Endothelial cell of umbilical vein (primary cell): ENCODE data around the gene ANGPTL1. TPM values are rescaled to one million over a fixed set of nuclear protein-coding genes. Genes with fewer than 3 reads are reported as not detected.

Source experiments
- BruUV-seq: library from RNA; stranded (reverse); fragments of 400-500 nt; replicated peaks from 2 replicates; lab custom pipeline; 2021; lab: Mats Ljungman, UMichigan
- CTCF ChIA-PET: fragments of 300-600, 350-600 bp; sonication (Branson Sonifier 250); formaldehyde crosslinking; loops from one replicate; lab custom pipeline; 2021; ENCODE audit warnings: antibody characterized with exemption, inconsistent platforms; lab: Charles Lee
- POLR2A ChIA-PET: fragments of 300-600, 350-600 bp; sonication (Branson Sonifier 250); formaldehyde crosslinking; loops from one replicate; lab custom pipeline; 2021; ENCODE audit warnings: antibody characterized with exemption, inconsistent platforms; lab: Charles Lee
- DNase-seq: peaks from one replicate; pipeline ENCODE4 v3.0.0-alpha.2; 2011; ENCODE audit warnings: low read depth, low spot score
- FAIRE-seq: peaks from 2 replicates; lab custom pipeline; 2011; peaks lifted over from hg19 to GRCh38; lab: Jason Lieb, UNC
- H2AFZ ChIP-seq: 2 replicates; pipeline ENCODE4 v1.6.0; 2012; ENCODE audit warnings: low read depth, low read length, control low read depth, inconsistent platforms
- H3K27ac ChIP-seq: 2 replicates; pipeline ENCODE4 v1.5.1; 2011; ENCODE audit warnings: low read depth, mild to moderate bottlenecking, control low read depth, low read length, moderate library complexity; ENCODE audit not compliant: insufficient read depth
- H3K27me3 ChIP-seq, 2 experiments: 2 replicates each; pipeline versions ENCODE4 v1.6.0 to v1.6.1; 2011; ENCODE audit warnings: low read length in 2 of 2, mixed read lengths in 1 of 2; ENCODE audit not compliant: control insufficient read depth in 2 of 2, insufficient read depth in 2 of 2
- H3K36me3 ChIP-seq, 2 experiments: 2 replicates in 1 of 2; 3 replicates in 1 of 2; pipeline ENCODE4 v1.5.1; 2011; ENCODE audit warnings: low read length in 2 of 2, mild to moderate bottlenecking in 1 of 2, moderate library complexity in 1 of 2; ENCODE audit not compliant: control insufficient read depth in 2 of 2, insufficient read depth in 2 of 2; ENCODE audit errors: extremely low read depth in 1 of 2
- H3K4me1 ChIP-seq: 3 replicates; pipeline ENCODE4 v1.5.1; 2011; ENCODE audit warnings: mild to moderate bottlenecking, low read length; ENCODE audit not compliant: control insufficient read depth, insufficient read depth; ENCODE audit errors: extremely low read depth
- H3K4me2 ChIP-seq: 2 replicates; pipeline ENCODE4 v1.6.1; 2011; ENCODE audit warnings: low read length, control low read depth, mixed read lengths; ENCODE audit not compliant: insufficient read depth
- H3K4me3 ChIP-seq, 3 experiments: fragments of 200-600 bp in 1 of 3; sonication (generic), shearing (Covaris generic) in 1 of 3; replicated peaks in 1 of 3; 2 replicates each; pipeline ENCODE4 v1.5.1; 2011 to 2016; ENCODE audit warnings: control low read depth in 3 of 3, low read length in 3 of 3, mild to moderate bottlenecking in 2 of 3, inconsistent platforms in 1 of 3, low read depth in 1 of 3, moderate library complexity in 1 of 3; ENCODE audit not compliant: insufficient read depth in 1 of 3
- H3K79me2 ChIP-seq: 2 replicates; pipeline ENCODE4 v1.6.0; 2012; ENCODE audit warnings: low read length, inconsistent platforms; ENCODE audit not compliant: control insufficient read depth, insufficient read depth
- H3K9ac ChIP-seq: replicated peaks from 2 replicates; pipeline ENCODE3; 2011; ENCODE audit warnings: low read length, control low read depth; ENCODE audit not compliant: insufficient read depth; ENCODE audit errors: extremely low read depth
- H3K9me1 ChIP-seq: replicated peaks from 3 replicates; pipeline ENCODE4 v1.6.0; 2011; ENCODE audit warnings: mild to moderate bottlenecking, low read length; ENCODE audit not compliant: control insufficient read depth, insufficient read depth; ENCODE audit errors: extremely low read depth
- H3K9me3 ChIP-seq: replicated peaks from 2 replicates; pipeline ENCODE4 v1.5.1; 2012; ENCODE audit warnings: low read length, inconsistent platforms; ENCODE audit not compliant: control insufficient read depth, insufficient read depth
- H4K20me1 ChIP-seq: replicated peaks from 2 replicates; pipeline ENCODE3; 2011; ENCODE audit warnings: mild to moderate bottlenecking, low read length; ENCODE audit not compliant: control insufficient read depth, insufficient read depth; ENCODE audit errors: extremely low read depth
- CTCF ChIP-seq, 2 donors: IDR thresholded peaks; 1 replicate in 1 of 2; 2 replicates in 1 of 2; pipeline ENCODE4 v1.5.1; 2011; ENCODE audit warnings: low read length in 2 of 2, mild to moderate bottlenecking in 2 of 2, moderate library complexity in 2 of 2, control low read depth in 1 of 2, inconsistent platforms in 1 of 2, low read depth in 1 of 2; ENCODE audit not compliant: insufficient read depth in 1 of 2; ENCODE audit errors: extremely low read depth in 1 of 2
- EZH2 ChIP-seq: IDR thresholded peaks from 2 replicates; pipeline ENCODE4 v1.6.1; 2012; ENCODE audit warnings: borderline replicate concordance, low read depth, mild to moderate bottlenecking, moderate library complexity, low read length, inconsistent platforms; ENCODE audit not compliant: severe bottlenecking
- FOS ChIP-seq: IDR thresholded peaks from 2 replicates; pipeline ENCODE4 v1.6.1; 2011; ENCODE audit warnings: mild to moderate bottlenecking, low read length, moderate library complexity, borderline replicate concordance; ENCODE audit not compliant: insufficient read depth
- GATA2 ChIP-seq: IDR thresholded peaks from 2 replicates; pipeline ENCODE4 v1.7.0; 2011; ENCODE audit warnings: low read depth, mild to moderate bottlenecking, moderate library complexity, mixed read lengths, low read length; ENCODE audit not compliant: insufficient read length, insufficient read depth
- JUN ChIP-seq: IDR thresholded peaks from 2 replicates; pipeline ENCODE4 v1.6.1; 2011; ENCODE audit warnings: borderline replicate concordance, low read depth; ENCODE audit not compliant: insufficient read length, insufficient read depth
- MAX ChIP-seq: IDR thresholded peaks from 2 replicates; pipeline ENCODE4 v1.6.1; 2011; ENCODE audit not compliant: insufficient read depth, insufficient read length
- POLR2A ChIP-seq: IDR thresholded peaks from 2 replicates; pipeline ENCODE4 v1.6.1; 2012; ENCODE audit warnings: low read depth, mild to moderate bottlenecking, control low read depth, low read length
- POLR2AphosphoS5 ChIP-seq: IDR thresholded peaks from 2 replicates; pipeline ENCODE4 v1.6.1; 2012; ENCODE audit warnings: low read depth, mild to moderate bottlenecking, control low read depth, low read length, moderate library complexity; ENCODE audit not compliant: insufficient read depth
- dilution Hi-C: fragments of 300-500 bp; cut with MboI; formaldehyde crosslinking; loops from one replicate; pipeline ENCODE4 v1.15.0; 2019; ENCODE audit warnings: low sequenced_read_pairs; ENCODE audit not compliant: extremely low pct_ligation_motif_present
- intact Hi-C: fragments of 100-400 bp; cut with micrococcal nuclease; formaldehyde crosslinking; loops from one replicate; pipeline ENCODE4 v1.10.0; 2022
- polyA plus RNA-seq, 4 experiments: library from polyadenylated mRNA; depleted of rRNA in 3 of 4; stranded (reverse) in 3 of 4; unstranded in 1 of 4; fragments of >200 nt; gene quantifications; 2 replicates each; pipeline versions ENCODE4 v1.2.1 to v1.2.3, GENCODE V29; 2011 to 2012; ENCODE audit warnings: missing spikeins in 1 of 4
- total RNA-seq: library from RNA; stranded (reverse); gene quantifications from 2 replicates; pipeline ENCODE4 v1.2.3, GENCODE V29; 2021

The ANGPTL1 gene
- total and polyA plus RNA-seq, 2 donors (not counting 3 experiments of a cell fraction or from before 2014, with no cell fraction given): 0.15 TPM; not detected in 1

- Histone ChIP-seq H3K27ac (no peak overlapping the region), H3K27me3 (no peaks in the 10 kb centered on the region), H3K4me1 (peaks cover 2% of the 10 kb centered on the region), H3K9ac (no peak overlapping the region), H2AFZ (no peak overlapping the region), H4K20me1 (no peaks in the 10 kb centered on the region), H3K9me3 (no peaks in the 10 kb centered on the region), H3K36me3 (no peaks in the 10 kb centered on the region), H3K4me3 (no peak overlapping the region), H3K4me2 (peak overlapping the region; percentile 35), H3K9me1 (no peaks in the 10 kb centered on the region), H3K79me2 (no peaks in the 10 kb centered on the region)
- DNase-seq (peak; percentile 46), FAIRE-seq (no peak)
- TF ChIP-seq EZH2 (no peak), MAX (no peak), CTCF (IDR thresholded peaks at IDR 0.05; ENCODE audit: extremely low read depth in 1 of 2, insufficient read depth in 1 of 2, low read depth in 1 of 2, low read length in 2 of 2) (no peak), JUN (no peak), POLR2AphosphoS5 (no peak), FOS (no peak), POLR2A (no peak), GATA2 (no peak)
- no TSS peak for BruUV-seq
- POLR2A ChIA-PET: no interaction called here
- dilution Hi-C loops (no loop called here), intact Hi-C loops (no loop called here)
- CTCF ChIA-PET: interaction anchor here (1.0 kb wide), 3 partner anchors 11 to 315 kb away, joined by 3 read pairs; no protein-coding TSS in a partner anchor
Observed at GRCh38 chr1:178847396-178847849, 23.5 kb downstream of the ANGPTL1 start.
